ENCODE data around the gene DLGAP1. TPM values are rescaled to one million over a fixed set of nuclear protein-coding genes. Genes with fewer than 3 reads are reported as not detected.

DLGAP1 gene
- total RNA-seq, 1 donor from 2014 or later = 3.2 TPM

DNA sequence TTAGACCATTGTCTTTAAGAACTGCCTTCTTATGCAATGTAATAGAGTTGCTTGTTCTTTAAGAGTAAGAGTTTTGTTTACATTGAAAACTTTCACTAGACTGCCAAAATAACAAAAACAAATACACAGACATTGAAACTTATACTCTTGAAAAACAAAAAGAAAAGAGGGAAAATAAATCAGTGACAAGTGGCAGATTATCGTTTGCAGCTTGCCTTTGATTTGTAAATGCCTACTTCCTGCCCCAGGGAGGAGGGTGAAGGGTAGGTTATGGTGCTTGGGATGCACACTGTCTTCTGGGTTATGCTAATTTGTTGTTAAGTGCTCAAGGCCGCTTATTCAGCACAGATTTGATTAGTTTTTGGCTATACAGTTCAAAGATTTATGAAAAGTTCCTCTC, 806.5 kb downstream of the DLGAP1 start:
- TF ChIP-seq POLR2A (IDR thresholded peaks at IDR 0.05) (no peak), POLR2AphosphoS5 (IDR thresholded peaks at IDR 0.05; ENCODE audit: insufficient read depth in 1 of 2, low read depth in 1 of 2) (no peak)
- TF ChIP-seq, protein P1, sequence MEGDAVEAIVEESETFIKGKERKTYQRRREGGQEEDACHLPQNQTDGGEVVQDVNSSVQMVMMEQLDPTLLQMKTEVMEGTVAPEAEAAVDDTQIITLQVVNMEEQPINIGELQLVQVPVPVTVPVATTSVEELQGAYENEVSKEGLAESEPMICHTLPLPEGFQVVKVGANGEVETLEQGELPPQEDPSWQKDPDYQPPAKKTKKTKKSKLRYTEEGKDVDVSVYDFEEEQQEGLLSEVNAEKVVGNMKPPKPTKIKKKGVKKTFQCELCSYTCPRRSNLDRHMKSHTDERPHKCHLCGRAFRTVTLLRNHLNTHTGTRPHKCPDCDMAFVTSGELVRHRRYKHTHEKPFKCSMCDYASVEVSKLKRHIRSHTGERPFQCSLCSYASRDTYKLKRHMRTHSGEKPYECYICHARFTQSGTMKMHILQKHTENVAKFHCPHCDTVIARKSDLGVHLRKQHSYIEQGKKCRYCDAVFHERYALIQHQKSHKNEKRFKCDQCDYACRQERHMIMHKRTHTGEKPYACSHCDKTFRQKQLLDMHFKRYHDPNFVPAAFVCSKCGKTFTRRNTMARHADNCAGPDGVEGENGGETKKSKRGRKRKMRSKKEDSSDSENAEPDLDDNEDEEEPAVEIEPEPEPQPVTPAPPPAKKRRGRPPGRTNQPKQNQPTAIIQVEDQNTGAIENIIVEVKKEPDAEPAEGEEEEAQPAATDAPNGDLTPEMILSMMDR (IDR thresholded peaks at IDR 0.05) = no peak
- intact Hi-C loops (cut with DNase I) = no loop called here

GRCh38 chr18:3648200-3648599, 806.9 kb downstream of the DLGAP1 start:
- H3K4me1 ChIP-seq = no peaks in the 10 kb centered on the region
- TF ChIP-seq POLR2AphosphoS5 (IDR thresholded peaks at IDR 0.05; ENCODE audit: insufficient read depth in 1 of 2, low read depth in 1 of 2) (no peak), POLR2A (IDR thresholded peaks at IDR 0.05) (no peak)
- TF ChIP-seq, protein P1 (IDR thresholded peaks at IDR 0.05) = no peak
- H3K4me3 ChIP-seq = no peak overlapping the region
- H3K27me3 ChIP-seq = no peaks in the 10 kb centered on the region
- H3K27ac ChIP-seq = no peak overlapping the region
- H3K36me3 ChIP-seq = no peaks in the 10 kb centered on the region
- intact Hi-C loops (cut with DNase I) = no loop called here
- DNase-seq (ENCODE audit: extremely low spot score in 2 of 2) = no peak
- H3K9me3 ChIP-seq = no peaks in the 10 kb centered on the region

More for the DNA sequence above, 806.5 kb downstream of the DLGAP1 start:
- no peak overlapping the region for H3K4me3 ChIP-seq
- no peaks in the 10 kb centered on the region for H3K4me1 ChIP-seq
- no peaks in the 10 kb centered on the region for H3K27me3 ChIP-seq
- H3K9me3 ChIP-seq = no peaks in the 10 kb centered on the region
- no peak for DNase-seq (ENCODE audit: extremely low spot score in 2 of 2)
- H3K27ac ChIP-seq = no peak overlapping the region
- H3K36me3 ChIP-seq = no peaks in the 10 kb centered on the region

- no peak for DNase-seq (ENCODE audit: extremely low spot score in 2 of 2)
- TF ChIP-seq, protein P1 (IDR thresholded peaks at IDR 0.05) = no peak
- TF ChIP-seq POLR2A (IDR thresholded peaks at IDR 0.05) (no peak), POLR2AphosphoS5 (IDR thresholded peaks at IDR 0.05; ENCODE audit: insufficient read depth in 1 of 2, low read depth in 1 of 2) (no peak)
- Histone ChIP-seq H3K36me3 (no peaks in the 10 kb centered on the region), H3K4me1 (no peaks in the 10 kb centered on the region), H3K4me3 (no peak overlapping the region), H3K9me3 (no peaks in the 10 kb centered on the region), H3K27me3 (no peaks in the 10 kb centered on the region), H3K27ac (no peak overlapping the region)
- intact Hi-C loops (cut with DNase I) = no loop called here
Measured at GRCh38 chr18:3647636-3648035, 807.5 kb downstream of the DLGAP1 start.

DNA sequence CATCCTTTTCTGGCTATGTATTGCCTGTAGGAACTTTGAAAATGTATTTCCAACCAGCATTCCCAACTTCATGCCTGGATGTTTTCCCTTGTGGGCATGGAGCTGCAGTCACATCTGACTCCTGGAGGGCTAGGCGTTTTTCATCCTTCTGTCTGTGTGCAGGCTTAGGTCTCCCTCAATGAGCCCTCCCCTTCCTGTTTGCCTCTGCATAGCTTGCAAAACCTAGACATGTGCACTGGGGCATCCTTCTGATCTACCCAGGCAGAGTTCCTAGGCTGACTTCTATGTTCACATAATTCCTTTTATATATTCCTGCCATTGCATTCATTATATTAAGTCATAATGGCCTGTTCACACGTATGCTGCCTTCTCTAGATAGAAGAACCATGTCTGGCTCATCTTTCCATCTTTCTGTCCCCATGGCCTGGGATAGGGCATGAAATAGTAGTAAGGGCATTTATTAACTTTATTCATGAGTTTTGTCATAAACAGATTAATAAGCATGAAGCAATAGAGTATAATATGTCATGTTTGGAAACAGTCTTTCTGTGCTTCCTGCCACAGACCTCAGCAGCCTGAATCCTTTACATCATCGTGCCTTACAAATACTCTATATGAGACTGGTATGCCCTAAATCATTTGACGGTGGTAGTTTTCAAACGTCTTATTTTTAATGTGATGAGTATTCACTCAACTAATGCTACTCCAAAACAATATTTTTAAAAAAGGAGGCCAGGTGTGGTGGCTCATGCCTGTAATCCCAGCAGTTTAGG, 809.5 kb downstream of the DLGAP1 start:
- no peak for DNase-seq (ENCODE audit: extremely low spot score in 2 of 2)
- intact Hi-C loops (cut with DNase I) = no loop called here
- no peaks in the 10 kb centered on the region for H3K27me3 ChIP-seq
- no peaks in the 10 kb centered on the region for H3K9me3 ChIP-seq
- no peak overlapping the region for H3K4me3 ChIP-seq
- H3K4me1 ChIP-seq = no peaks in the 10 kb centered on the region
- H3K36me3 ChIP-seq = no peaks in the 10 kb centered on the region
- no peak overlapping the region for H3K27ac ChIP-seq
- TF ChIP-seq, protein P1 (IDR thresholded peaks at IDR 0.05) = no peak
- TF ChIP-seq POLR2AphosphoS5 (IDR thresholded peaks at IDR 0.05; ENCODE audit: insufficient read depth in 1 of 2, low read depth in 1 of 2) (no peak), POLR2A (IDR thresholded peaks at IDR 0.05) (no peak)

DNA sequence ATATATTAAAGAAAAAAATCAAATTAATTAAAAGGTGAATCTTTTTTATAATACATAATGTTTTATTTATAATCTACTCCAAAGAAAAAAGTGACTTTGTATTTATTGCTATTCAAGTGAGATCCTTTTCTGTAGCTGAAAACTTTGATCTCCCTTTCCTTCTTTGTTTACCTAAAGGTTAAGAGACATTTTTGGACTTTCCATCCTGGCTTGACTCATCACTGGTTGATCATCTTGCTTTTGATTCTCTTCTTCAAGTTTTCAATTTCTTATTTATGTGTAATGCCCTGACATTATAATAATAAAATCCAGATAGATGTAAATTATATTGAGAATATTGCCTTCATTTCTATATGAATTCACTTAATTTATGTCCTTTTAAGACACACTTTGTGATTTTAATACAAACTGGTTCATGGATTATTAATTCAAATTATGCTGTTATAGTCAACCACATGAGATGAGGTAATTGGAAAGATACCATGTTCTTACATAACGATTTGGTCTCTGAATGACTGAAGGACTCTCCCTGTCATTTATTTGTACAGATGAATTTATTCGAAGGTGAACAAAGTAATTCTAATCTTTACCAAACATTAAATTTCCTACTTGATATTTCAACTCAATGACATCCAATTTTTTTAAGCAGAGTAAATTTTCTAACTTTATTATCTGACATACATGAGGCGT, 820.7 kb downstream of the DLGAP1 start:
- intact Hi-C loops (cut with DNase I) = no loop called here
- TF ChIP-seq, protein P1 (IDR thresholded peaks at IDR 0.05) = no peak
- no peak for TF ChIP-seq POLR2AphosphoS5 (IDR thresholded peaks at IDR 0.05; ENCODE audit: insufficient read depth in 1 of 2, low read depth in 1 of 2)
- no peak for DNase-seq (ENCODE audit: extremely low spot score in 2 of 2)
- Histone ChIP-seq H3K27ac (no peak overlapping the region), H3K4me1 (no peaks in the 10 kb centered on the region), H3K9me3 (no peaks in the 10 kb centered on the region), H3K27me3 (no peaks in the 10 kb centered on the region), H3K36me3 (no peaks in the 10 kb centered on the region), H3K4me3 (no peak overlapping the region)
